DOHH2 (cell line): Measurements from ENCODE around the gene TNNC2.

Source experiments
- EZH2phosphoT487 ChIP-seq: fragments of 200-600 bp; sonication (generic); IDR thresholded peaks from 2 replicates; pipeline ENCODE4 v1.6.1; 2017; ENCODE audit warnings: borderline replicate concordance, mild to moderate bottlenecking, antibody characterized with exemption, low read length, moderate library complexity, mixed read lengths
- TF ChIP-seq, protein P1 (sequence below): fragments of 200-600 bp; sonication (generic); IDR thresholded peaks from one replicate; pipeline ENCODE4 v1.5.1; 2014; ENCODE audit warnings: antibody characterized with exemption, mild to moderate bottlenecking, low read depth, low read length; ENCODE audit not compliant: poor library complexity, severe bottlenecking

DNA sequence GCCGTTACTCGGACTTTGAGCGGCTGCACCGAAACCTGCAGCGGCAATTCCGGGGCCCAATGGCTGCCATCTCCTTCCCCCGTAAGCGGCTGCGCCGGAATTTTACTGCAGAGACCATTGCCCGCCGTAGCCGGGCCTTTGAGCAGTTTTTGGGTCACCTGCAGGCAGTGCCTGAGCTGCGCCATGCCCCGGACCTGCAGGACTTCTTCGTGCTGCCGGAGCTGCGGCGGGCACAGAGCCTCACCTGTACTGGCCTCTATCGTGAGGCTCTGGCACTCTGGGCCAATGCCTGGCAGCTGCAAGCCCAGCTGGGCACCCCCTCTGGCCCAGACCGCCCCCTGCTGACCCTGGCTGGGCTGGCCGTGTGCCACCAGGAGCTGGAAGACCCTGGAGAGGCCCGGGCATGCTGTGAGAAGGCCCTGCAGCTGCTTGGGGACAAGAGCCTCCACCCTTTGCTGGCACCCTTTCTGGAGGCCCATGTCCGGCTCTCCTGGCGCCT, 13.6 kb upstream of the TNNC2 start:
- TF ChIP-seq, protein P1, sequence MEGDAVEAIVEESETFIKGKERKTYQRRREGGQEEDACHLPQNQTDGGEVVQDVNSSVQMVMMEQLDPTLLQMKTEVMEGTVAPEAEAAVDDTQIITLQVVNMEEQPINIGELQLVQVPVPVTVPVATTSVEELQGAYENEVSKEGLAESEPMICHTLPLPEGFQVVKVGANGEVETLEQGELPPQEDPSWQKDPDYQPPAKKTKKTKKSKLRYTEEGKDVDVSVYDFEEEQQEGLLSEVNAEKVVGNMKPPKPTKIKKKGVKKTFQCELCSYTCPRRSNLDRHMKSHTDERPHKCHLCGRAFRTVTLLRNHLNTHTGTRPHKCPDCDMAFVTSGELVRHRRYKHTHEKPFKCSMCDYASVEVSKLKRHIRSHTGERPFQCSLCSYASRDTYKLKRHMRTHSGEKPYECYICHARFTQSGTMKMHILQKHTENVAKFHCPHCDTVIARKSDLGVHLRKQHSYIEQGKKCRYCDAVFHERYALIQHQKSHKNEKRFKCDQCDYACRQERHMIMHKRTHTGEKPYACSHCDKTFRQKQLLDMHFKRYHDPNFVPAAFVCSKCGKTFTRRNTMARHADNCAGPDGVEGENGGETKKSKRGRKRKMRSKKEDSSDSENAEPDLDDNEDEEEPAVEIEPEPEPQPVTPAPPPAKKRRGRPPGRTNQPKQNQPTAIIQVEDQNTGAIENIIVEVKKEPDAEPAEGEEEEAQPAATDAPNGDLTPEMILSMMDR: no peak
- no peak for TF ChIP-seq EZH2phosphoT487
